BE2C (cell line): ENCODE data around the gene BRIP1.

ENCODE experiments used
- DNase-seq: peaks from one replicate; pipeline ENCODE4 v3.0.0-alpha.2; 2020
- H3K27me3 ChIP-seq: fragments of 250-450 bp; sonication (Bioruptor Pico); 2 replicates; pipeline ENCODE4 v1.5.1; 2020; ENCODE audit warnings: mild to moderate bottlenecking
- H3K36me3 ChIP-seq: fragments of 250-450 bp; sonication (Bioruptor Pico); 2 replicates; pipeline ENCODE4 v1.5.1; 2020; ENCODE audit warnings: mild to moderate bottlenecking
- H3K4me1 ChIP-seq: fragments of 250-450 bp; sonication (Bioruptor Pico); 2 replicates; pipeline ENCODE4 v1.5.1; 2020
- H3K4me3 ChIP-seq: 2 replicates; pipeline ENCODE4 v1.5.1; 2011; ENCODE audit warnings: low read depth, low read length
- H3K9me3 ChIP-seq: fragments of 250-450 bp; sonication (Bioruptor Pico); 2 replicates; pipeline ENCODE4 v1.5.1; 2020
- CTCF ChIP-seq: IDR thresholded peaks from 2 replicates; pipeline ENCODE4 v1.5.1; 2012; ENCODE audit warnings: mild to moderate bottlenecking, low read depth, low read length

The BRIP1 gene

DNA sequence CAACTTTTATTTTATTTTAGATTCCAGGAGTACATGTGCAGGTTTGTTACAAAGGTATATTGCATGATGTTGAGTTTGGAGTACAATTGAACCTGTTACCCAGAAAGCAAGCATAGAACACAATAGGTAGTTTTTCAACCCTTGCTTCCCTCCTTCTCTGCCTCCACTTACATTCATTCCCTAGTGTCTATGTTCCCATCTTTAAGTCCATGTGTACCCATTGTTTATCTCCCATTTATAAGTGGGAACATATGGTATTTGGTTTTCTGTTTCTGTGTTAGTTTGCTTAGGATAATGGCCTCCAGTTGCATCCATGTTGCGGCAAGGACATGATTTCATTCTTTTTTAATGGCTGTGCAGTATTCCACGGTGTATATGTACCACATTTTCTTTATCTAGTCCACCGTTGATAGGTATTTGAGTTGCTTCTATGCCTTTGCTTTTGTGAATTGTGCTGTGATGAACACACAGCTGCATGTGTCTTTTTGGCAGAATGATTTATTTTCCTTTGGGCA is 158.3 kb downstream of the BRIP1 start:
- no peak for TF ChIP-seq CTCF
- no peaks in the 10 kb centered on the region for H3K9me3 ChIP-seq
- no peaks in the 10 kb centered on the region for H3K4me1 ChIP-seq
- no peak for DNase-seq
- H3K36me3 ChIP-seq: no peaks in the 10 kb centered on the region; the same call in 1 of the 2 replicates
- no peaks in the 10 kb centered on the region for H3K27me3 ChIP-seq
- H3K4me3 ChIP-seq: no peak overlapping the region

- no peaks in the 10 kb centered on the region for H3K4me1 ChIP-seq
- H3K27me3 ChIP-seq: no peaks in the 10 kb centered on the region
- no peak overlapping the region for H3K4me3 ChIP-seq
- DNase-seq: no peak
- H3K36me3 ChIP-seq: no peaks in the 10 kb centered on the region
- TF ChIP-seq CTCF: no peak
- no peaks in the 10 kb centered on the region for H3K9me3 ChIP-seq
These were observed 160.9 kb downstream of the BRIP1 start for GRCh38 chr17:61702450-61702849.

- Histone ChIP-seq H3K4me1 (no peaks in the 10 kb centered on the region), H3K27me3 (no peaks in the 10 kb centered on the region), H3K36me3 (no peaks in the 10 kb centered on the region), H3K9me3 (no peaks in the 10 kb centered on the region), H3K4me3 (no peak overlapping the region)
- no peak for TF ChIP-seq CTCF
- DNase-seq: no peak
These were observed 161.3 kb downstream of the BRIP1 start for GRCh38 chr17:61701978-61702377.

DNA sequence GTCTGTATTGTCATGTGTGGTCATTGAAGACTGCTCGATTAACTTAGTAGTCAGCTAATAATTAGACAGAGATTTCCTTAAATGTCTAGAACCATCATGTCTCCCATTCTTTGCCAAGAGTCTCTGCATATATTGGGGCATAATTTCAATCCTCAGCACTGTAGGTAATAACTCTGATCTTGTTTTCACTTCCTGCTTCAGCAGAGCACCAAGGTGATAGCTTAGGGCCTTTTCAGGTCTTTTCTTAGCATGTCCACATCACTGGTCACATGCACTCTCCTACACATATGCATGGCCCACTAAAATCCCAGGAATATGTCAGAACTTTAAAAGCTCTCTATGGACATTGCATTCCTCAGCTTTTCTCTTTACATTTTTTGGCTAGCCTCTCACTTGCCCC is 162.0 kb downstream of the BRIP1 start:
- no peak for TF ChIP-seq CTCF
- H3K4me3 ChIP-seq: no peak overlapping the region
- H3K4me1 ChIP-seq: no peaks in the 10 kb centered on the region
- H3K9me3 ChIP-seq: no peaks in the 10 kb centered on the region
- DNase-seq: no peak
- no peaks in the 10 kb centered on the region for H3K27me3 ChIP-seq
- no peaks in the 10 kb centered on the region for H3K36me3 ChIP-seq

DNA sequence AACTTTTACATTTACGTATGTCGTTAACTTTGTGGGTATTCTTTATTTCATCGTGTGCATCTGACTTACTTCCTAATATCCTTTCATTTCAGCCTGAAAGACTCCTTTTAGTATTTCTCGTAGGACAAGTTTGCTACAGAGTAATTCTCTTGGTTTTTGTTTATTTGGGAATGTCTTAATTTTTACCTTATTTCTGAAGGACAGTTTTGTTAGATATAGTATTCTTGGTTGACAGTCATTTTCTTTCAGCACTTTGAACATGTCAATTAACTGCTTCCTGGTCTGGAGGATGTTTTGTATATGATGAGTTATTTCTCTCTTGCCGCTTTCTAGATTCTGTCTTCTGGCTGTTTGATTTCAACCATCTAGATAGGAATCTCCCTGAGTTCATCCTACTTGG is 163.1 kb downstream of the BRIP1 start:
- no peak for TF ChIP-seq CTCF
- H3K4me1 ChIP-seq: no peaks in the 10 kb centered on the region
- H3K9me3 ChIP-seq: no peaks in the 10 kb centered on the region
- no peak for DNase-seq
- H3K27me3 ChIP-seq: no peaks in the 10 kb centered on the region
- H3K36me3 ChIP-seq: no peaks in the 10 kb centered on the region
- H3K4me3 ChIP-seq: no peak overlapping the region

DNA sequence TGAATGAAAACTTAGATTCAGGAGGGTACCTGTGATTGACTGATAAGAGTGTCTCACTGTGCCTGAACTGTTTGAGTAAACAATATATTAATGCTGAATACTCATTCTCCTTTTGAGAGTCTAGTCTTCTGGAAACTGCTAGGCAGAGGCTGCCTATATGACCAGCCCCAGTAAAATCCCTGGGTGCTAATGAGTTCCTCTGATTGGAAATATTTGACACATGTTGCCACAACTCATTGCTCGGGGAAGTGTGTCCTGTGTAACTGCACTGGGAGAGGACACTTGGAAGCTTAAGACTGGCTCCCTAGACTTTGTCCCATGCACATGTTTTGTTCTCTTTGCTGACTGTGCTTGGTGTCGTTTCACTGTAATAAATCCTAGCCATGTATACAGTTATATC is 163.6 kb downstream of the BRIP1 start:
- no peak for TF ChIP-seq CTCF
- Histone ChIP-seq H3K36me3 (no peaks in the 10 kb centered on the region), H3K27me3 (no peaks in the 10 kb centered on the region), H3K4me3 (no peak overlapping the region), H3K4me1 (no peaks in the 10 kb centered on the region), H3K9me3 (no peaks in the 10 kb centered on the region)
- DNase-seq: no peak
